Dermis blood vessel endothelial cell (primary cell): Measurements from ENCODE around the gene AKIRIN1. TPM values are rescaled to one million over a fixed set of nuclear protein-coding genes. Genes with fewer than 3 reads are reported as not detected.
"Not testable (repeated sequence)": the region's sequence is repeated elsewhere in the genome, so short reads cannot be mapped to it uniquely, and the experiment has no call there.

Source experiments
- DNase-seq: peaks from one replicate; pipeline ENCODE4 v3.0.0; 2010
- total RNA-seq: library from RNA; depleted of rRNA; stranded (reverse); fragments of >200 nt; gene quantifications from 2 replicates; pipeline ENCODE4 v1.2.3, GENCODE V29; 2014

The AKIRIN1 gene, protein sequence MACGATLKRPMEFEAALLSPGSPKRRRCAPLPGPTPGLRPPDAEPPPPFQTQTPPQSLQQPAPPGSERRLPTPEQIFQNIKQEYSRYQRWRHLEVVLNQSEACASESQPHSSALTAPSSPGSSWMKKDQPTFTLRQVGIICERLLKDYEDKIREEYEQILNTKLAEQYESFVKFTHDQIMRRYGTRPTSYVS
- 40.3 and 52.0 TPM in 2 replicates for total RNA-seq

DNA sequence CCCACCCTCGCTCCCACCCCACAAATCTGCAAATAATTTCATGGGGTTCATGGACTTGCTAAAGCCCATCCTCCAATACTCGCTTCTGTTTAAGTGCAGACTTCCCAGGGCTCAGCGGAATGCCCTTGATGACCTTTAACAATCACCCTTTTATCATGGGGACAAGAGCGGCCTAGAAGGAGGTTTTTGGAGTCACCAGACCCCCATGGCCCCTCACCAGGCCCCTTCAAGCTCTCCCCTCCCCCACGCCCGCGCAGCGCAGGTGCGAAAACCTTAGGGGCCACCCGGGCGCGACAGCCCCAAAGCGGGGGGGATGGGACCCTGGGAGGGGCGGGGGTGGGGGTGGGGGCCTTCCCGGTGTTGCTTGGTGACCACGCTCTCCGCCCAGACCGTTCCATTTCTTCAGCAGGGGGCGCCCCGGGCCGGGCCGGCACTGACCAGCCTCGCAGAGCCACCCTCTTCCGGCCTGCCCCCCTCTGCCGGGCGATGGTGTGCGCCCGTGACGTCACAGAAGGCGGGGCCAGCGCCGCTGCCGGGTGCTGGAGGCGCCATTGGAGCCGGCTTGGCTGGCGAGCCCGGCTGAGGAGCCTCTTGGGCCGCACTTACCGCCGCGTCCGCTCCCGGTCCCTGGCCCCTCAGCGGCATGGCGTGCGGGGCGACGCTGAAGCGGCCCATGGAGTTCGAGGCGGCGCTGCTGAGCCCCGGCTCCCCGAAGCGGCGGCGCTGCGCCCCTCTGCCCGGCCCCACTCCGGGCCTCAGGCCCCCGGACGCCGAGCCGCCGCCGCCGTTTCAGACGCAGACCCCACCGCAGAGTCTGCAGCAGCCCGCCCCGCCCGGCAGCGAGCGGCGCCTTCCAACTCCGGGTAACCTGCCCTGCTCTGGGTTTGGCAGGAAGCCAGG is at the start of gene AKIRIN1:
TSS of gene AKIRIN1 (plus strand) at position 539 of the 900 bp plus-strand sequence. CDS start at position 644, 105 bp downstream.
- peak; percentile 98 for DNase-seq

DNA sequence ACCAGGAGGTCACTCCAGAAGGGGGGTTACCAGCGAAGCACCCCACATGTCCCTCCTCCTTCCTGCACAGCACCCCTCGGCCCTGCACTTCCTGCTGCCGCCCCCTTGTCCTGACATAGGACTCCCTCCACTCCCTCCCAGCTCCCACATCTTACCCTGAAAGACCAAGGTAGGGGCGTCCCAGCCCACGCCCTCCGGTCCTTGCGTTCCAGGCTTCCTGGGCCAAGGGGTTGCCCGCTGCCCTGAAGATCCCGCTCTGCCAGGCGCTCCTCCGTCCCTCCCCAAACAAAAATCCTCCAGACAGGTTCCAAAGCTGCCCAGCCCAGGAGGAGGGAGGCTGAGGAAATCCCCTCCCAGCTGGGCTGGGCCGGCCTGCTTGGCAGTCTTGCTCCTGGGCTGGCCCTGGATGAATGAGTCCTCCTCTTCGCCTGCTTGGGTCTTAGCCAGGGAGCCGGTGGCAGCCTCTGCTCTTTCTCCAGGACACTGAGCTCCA is 49.5 kb upstream of the AKIRIN1 start, which contains the start of gene RHBDL2:
TSS of gene RHBDL2 (minus strand) at position 304 of the 493 bp plus-strand sequence. CDS start 22,618 bp downstream, outside the sequence.
- peak; percentile 37 for DNase-seq

DNA sequence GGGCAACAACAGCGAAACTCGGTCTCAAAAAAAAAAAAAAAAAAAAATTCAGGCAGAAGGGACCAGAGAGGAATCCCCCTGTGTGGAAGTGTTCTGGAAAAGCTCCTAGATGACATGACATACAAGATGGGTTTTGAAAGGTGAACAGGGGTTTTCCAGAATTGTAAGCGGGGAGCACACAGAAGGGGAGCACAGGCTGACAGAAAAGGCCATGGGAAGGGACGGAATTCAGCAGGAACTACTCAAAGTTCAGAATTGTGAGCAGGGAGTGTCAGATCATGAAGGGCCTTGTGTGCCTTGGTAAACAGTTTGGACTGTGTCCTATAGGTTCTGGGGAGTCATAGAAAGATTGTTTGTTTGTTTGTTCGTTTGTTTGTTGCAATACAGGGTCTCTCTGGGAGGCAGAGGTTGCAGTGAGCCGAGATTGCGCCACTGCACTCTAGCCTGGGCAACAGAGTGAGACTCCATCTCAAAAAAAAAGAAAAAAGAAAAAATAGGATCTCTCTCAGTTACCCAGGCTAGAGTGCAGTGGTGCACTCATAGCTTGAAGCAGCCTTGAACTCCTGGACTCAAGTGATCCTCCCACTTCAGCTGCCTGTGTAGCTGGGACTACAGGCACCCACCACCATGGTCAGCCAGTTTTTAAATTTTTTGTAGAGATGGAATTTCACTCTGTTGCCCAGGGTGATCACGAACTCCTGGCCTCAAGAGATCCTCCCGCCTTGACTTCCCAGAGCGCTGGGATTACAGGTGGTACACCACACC is 48.2 kb upstream of the AKIRIN1 start:
- no peak for DNase-seq

DNA sequence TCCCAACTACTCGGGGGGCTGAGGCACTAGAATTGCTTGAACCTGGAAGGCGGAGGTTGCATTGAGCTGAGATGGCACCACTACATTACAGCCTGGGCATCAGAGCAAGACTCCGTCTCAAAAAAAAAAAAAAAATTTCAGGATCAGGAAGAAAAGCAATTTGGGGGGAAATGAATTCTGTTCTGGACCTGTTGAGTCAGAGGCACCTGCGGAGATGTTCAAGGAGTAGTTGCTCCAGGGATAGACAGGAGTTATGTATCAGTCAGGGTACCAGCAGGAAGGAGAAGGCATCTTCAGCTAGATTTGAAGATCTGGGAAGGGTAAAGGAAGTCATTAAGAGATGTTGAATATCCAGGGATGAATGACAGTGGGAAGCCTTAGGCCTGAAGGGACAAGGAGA is 46.5 kb upstream of the AKIRIN1 start:
- no peak for DNase-seq

DNA sequence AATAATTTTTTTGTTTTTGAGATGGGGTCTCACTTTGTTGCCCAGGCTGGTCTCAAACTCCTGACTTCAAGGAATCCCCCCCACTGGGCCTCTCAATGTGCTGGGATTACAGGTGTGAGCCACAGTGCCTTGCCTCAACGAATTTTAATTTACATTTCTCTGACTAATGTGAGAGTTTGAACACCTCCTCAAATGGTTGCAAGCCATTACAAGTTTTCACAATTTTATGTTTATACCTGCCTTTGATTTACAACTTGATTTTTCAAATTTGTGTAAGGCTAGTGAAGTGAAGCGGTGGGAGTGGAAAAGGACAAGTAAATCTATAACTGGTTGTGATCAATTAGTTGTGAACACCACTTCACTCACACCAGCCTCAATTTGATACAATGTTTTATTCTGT is 40.5 kb upstream of the AKIRIN1 start:
- no peak for DNase-seq

DNA sequence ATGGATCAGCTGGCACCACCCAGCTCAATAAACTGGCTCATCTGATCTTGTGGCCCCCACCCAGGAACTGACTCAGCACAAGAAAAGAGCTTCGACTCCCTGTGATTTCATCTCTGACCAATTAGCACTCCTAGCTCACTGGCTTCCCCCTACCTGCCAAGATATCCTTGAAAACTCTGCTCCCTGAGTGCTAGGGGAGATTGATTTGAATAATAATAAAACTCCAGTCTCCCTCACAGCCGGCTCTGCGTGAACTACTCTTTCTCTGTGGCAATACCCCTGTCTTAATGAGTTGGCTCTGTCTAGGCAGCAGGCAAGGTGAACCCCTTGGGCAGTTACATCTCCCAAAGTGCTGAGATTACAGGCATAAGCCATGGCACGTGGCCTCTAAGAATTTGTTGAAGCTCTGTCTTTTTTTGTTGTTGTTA is 37.6 kb upstream of the AKIRIN1 start:
- no peak for DNase-seq

DNA sequence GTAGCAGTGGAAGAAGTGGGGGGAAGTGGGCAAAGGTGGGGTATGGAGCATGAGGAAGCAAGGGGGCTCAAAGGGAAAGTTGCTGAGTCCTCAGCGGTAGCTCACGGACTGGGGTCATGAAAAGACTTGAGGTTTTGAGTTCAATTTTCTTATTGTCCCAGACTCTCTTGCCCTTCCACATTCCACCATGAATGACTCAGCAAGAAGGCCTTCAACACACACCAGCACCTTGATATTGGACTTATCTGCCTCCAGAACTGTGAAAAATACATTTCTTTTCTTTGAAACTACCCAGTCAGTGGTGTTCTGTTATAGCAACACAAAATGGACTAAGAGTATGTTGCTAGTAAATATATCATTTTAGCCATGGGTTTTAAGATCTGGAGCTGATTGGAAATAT is 32.1 kb upstream of the AKIRIN1 start:
- DNase-seq, result peak; percentile 38

DNA sequence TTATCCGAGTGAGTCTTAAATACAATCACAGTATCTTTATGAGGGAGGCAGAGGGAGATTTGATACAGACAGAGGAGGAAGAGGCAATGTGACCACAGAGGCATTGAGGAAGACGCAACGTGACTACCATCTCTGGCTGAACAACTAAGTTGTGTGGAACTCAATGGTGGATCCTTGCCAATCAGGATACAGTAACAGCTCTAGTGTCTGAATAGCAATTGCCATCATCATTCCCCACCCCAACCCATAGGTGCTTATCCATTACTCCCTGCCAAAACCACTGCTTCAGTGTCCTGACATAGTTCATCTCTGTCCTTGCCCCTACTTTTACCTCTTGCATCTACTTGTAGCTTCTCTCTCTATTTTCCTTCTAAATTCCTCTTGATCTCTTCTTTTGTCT is 29.0 kb upstream of the AKIRIN1 start:
- DNase-seq, result peak; percentile 17

DNA sequence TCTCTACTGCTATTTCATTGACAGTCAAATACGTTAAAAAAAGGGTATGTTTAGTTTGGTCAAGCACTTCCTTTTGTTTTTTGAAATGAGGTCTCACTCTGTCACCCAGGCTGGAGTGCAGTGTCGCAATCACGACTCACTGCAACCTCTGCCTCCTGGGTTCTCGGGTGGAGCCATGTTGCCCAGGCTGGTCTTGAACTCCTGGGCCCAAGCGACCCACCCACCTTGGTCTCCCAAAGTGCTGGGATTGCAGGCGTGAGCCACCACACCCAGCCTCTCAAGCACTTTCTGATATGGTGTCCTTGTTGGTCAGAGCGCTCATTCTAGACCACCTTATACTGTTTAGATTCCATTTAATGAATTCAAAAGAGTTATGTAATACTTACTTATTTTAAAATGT is 28.5 kb upstream of the AKIRIN1 start:
- no peak for DNase-seq

DNA sequence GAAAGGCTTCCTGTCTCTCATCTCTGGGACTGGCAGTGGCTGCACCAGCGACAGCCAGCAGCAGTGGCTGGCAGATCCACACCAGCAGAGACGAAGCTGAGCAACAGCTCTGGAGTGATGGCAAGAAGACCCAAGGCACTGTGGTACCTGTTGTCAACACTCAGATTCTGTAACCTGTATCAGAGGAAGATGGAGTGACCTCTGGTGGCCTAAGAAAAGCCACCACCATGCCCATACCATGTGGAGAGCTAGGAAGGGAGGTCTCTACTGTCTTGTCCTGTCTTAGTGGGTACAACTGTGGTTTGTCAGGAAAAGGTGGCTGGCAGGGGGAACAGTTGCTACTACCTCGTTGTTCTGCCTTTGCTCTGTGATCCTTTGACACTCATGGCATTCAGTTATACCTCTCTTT is 26.9 kb upstream of the AKIRIN1 start:
- DNase-seq, result no peak

DNA sequence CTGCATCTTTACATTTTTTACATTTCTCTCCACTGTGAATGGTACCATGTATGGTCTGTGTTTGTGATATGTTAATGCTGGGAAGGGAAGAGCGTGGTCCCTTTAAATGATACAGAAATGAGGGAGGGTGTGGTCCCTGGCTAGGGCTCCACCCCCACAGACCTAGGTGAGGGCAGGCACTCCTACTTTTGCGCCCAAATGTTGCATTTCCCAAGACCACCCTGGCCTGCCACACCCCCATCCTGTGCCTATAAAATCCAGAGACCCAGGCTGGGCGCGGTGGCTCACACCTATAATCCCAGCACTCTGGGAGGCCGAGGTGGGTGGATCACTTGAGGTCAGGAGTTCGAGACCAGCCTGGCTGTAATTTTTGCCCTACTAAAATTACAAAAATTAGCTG is 17.9 kb upstream of the AKIRIN1 start:
- not testable (repeated sequence) for DNase-seq

DNA sequence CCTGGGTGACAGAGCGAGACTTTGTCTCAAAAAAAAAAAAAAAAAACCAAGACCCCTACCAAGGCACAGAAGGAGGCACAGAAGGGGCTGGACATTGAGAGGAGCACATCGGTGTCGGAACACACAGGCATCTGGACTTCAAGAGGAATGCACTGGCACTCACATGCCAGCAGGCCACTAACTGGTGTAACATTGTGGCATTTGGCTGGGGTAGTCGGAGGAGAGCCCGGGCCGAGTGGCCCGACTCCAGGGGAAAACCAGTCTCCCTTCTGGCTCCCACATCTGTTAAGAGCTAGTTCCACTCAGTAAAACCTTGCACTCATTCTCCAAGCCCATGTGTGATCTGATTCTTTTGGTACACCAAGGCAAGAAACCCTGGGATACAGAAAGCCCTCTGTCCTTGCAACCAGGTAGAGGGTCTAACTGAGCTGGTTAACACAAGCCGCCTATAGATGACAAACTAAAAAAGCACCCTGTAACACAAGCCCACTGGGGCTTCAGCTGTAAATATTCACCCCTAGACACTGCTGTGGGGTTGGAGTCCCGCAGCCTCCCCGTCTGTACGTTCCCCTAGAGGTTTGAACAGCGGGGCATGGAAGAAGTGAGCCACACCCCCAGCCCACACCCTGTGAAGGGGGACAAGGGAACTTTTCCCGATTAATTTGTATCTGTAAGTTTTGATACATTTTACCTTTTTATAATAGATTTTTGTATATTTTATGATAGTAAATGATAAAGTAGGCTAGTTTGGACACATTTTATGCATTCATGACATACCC is 17.2 kb upstream of the AKIRIN1 start:
- DNase-seq, result no peak

DNA sequence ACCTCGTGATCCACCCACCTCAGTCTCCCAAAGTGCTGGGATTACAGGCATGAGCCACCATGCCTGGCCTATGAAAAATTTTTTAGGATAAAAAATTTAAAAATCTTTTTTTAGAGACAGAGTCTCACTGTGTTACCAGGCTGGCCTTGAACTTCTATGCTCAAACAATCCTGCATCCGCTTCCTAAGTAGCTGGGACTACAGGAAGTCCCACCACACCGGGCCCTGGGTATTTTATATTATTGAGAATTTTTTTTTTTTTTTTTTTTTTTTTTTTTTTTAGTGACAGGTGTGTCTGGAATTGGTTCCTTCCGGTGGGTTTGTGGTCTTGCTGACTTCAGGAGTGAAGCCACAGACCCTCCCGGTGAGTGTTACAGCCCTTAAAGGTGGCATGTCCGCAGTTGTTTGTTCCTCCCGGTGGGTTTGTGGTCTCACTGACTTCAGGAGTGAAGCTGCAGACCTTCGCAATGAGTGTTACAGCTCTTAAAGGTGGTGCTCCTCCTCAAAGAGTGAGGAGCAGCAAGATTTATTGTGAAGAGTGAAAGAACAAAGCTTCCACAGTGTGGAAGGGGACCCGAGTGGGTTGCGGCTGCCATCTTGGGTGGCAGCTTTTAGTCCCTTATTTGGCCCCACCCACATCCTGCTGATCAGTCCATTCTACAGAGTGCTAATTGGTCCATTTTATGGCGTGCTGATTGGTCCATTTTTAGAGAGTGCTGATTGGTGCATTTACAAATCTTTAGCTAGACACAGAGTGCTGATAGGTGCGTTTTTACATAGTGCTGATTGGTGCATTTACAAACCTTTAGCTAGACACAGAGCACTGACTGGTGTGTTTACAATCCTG is 13.5 kb upstream of the AKIRIN1 start:
- DNase-seq, result not testable (repeated sequence)

DNA sequence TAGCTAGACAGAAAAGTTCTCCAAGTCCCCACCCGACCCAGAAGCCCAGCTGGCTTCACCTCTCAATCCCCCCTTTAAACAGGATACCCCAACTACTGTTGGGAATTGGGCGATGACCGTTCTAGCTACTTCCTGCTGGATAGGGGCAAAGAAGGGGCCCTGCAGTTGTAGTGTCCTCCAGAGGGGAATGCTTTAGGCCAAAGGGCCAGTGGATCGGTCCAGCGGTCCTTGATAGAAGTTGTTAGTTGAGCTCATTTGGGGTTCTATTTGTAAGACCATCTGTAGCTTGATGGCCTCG is 12.9 kb upstream of the AKIRIN1 start:
- not testable (repeated sequence) for DNase-seq

DNA sequence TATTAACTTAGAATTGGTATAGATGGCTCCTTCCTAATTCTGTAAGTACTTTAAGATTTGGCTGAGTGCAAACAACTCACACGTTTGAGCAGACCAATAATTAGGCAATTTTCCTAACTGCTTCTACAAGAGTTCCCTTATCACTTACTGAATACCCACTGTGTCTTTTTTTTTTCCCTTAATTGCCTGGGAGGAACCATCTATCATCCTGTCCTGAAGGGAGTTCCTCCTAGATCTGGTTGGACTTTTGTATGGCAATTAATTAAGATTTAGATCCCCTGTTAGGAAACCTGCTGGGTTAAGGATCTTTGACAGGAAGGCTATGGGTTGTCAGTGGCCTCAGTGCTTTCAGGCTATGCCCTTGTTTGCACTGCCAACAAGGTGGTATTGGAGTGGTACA is 11.7 kb upstream of the AKIRIN1 start:
- DNase-seq, result not testable (repeated sequence)

DNA sequence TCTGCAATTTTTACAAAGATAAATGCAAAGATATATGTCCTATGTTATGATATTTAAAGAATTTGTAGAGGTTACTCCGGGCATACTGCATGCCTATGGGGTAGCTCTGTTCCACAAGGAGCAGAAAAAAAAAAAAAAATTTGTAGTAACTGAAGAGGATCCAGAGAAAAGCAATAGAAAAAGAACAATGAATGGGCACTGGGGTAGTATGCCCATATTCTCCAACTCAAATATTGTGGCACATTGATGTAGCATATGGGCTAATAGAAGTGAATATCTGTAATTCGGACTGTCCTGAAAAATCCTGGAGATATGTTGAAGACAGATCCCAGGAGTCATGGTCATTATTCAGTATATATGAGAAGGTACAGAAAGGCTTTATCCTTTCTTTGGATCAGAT is 1.1 kb upstream of the AKIRIN1 start:
- no peak for DNase-seq

DNA sequence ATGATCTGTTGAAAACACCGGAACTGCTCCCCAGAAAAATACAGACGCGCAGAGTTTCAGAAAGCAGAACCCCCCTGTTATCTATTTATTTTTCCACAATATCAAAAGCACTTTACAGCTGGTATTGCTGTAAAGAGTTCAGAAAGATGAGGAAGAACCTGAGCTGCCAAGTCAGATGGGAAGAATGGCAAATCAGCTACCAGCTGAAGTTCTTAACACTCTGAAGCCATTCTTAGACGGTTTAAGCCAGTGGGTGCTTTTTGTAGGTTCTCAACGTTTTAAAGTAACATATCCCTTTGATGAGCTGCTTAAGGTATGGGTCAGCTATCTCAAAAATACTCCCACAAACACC is 714 bp upstream of the AKIRIN1 start:
- DNase-seq, result peak; percentile 31

DNA sequence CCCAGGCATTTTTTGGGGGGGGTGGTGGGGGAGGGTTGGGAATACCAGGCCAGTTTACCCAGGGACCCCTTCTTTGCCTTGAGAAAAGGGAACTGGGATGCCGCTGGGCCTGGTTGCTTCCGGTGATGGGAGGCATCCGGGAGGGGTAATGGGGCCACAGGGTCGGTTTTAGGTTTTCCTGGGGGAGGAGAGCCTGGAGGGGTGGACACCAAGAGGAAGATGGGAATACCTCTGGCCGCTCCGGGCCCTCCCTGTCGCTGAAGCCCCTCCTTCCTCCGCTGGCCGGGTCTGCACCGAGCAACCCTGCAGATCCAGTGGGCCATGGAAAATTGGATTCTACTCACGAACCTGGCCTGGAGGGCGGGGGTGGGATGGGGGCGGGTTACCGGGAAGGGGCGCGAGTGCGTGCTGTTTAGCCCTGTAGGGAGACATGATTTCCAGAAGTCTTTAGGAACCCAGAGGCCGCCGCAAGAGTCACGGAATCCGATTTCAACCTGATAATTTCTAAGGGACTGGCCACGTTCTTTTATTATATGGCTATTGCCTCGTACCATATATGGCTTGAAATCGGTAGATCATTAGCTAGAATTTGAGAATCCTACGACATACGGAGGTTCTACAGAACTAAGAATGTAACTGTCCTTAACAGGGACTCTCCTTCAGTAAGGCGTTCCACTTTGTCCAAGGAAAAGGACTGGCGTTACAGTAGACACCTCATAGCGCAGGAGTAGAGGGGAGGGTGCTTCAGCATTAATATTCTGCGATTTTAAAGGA is 749 bp downstream of the AKIRIN1 start:
- peak; percentile 45 for DNase-seq

DNA sequence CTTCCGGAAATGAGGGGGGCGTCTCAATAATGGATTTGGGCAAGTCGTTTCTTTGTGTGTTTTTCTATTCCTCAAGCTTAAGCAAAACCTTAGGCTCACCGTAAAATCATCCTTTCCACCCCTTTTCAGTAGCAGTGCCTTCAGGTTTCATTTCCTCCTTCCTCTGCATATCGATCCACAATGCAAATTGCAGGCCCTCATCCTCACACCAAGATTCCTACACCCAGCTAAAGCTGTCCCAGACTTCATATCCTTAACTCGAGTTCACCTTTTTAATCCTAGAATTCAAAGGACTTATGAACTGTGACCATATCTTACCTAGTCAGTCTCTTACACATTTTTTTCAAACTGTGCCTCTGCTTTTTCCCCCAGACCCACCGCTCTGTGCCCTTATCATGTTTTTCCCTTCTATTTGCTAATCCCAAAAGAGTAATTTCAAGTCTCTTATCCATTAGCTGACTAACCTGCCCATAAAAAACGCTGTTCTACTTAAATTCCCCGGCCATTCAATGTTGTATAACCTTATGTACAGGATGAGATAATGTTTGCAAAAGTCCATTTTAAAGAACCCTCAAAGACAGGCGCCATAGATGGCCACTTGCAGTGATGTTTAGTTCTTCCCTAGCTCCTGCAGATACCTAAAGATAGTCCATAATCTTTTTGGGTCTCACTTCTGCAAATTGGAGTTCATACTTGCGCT is 1.5 kb downstream of the AKIRIN1 start:
- DNase-seq, result no peak

DNA sequence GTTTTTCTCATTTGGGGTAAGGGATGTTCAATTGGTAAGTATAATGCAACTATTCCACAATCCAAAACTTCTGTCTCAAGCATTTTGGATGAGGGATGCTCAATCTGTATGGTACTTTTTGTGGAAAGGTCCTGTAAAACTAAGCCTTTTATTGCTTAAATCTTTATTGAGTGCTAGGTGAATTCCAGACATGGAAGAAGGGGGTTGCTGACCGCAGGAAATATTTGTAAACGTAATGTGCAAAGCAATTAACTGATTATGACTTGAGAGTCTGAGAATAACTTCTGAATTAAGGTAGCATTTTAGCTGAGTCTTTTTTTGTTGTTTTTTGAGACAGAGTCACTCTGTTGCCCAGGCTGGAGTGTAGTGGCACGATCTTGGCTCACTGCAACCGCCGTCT is 3.1 kb downstream of the AKIRIN1 start:
- no peak for DNase-seq
